ENCODE measurements around the gene CAPN8.
A peak's percentile ranks its signal among the peaks of the same experiment; 100 is the strongest.

The CAPN8 gene

DNA sequence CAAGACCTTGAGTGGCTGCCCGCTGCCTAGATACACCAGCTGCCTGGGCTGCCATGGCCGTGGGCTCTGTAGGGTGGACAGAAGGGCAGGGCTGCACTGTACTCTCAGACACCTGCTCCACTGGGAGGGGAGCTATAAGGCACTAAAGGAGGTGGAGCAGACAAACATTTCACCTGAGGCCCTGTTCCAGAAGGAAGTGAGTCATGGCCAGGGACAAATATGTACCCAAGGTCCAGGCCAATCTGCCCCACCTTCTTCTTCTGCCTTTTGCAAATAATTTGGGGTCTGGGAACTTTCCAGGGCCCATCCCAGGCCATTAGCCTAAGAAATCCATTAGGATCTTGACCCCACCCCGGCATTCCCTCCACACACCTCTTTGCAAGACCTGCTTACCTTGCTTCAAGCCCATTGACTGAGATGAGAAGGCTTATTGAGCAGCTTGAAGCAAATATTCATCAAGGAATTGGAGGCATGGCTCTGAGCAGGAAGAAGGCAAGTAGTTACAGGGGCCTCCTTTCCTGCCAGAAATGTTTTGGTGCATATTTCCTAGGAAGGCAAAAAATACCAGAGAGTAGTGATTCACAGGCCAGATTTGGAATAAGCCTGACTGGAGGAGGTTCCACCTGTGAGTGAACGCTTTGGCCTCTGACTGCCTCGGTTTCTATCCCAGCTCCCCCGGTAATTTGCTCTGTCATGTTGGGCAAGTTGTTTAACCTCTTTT is at the start of gene CAPN8:
TSS of gene CAPN8 (minus strand) at position 110 of the 721 bp plus-strand sequence. CDS start at position 55, 55 bp downstream.
- DNase-seq: no peak

DNA sequence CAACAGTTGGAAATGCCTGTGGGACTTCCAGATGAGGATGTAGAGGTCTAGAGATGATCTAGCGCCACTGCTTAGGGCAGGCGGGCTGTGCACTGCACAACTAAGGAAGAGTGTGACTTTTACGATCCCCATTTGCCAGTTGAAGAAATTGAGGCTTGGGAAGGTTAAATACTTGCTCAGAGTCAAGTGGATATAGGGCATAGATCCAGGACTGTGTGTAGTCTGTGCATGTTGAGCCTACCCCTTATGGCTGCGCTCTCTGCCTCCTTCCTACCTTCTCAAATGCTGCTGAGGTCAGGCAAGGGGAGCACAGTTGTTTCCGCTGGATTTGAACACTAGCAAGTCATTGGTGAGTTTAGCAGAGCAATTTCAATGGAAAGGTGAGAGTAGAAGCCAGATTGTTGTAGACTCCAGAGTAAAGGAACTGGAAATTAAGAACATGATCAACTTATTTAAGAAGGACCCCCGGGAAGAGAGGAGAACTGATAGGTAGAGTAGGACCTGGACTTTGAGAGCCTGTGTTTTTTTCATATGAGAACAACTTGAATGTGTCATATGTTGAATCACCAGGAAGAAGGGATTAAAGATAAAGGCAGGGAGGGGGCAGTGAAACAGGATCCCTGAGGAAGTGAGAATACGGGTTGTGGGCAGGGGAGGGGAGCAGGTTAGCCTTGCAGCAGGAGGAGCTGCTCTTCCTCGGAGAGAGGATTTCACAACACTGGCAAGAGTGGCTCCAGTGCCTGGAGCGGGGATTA is 49.5 kb upstream of the CAPN8 start:
- peak; percentile 37 to 84 for DNase-seq

DNA sequence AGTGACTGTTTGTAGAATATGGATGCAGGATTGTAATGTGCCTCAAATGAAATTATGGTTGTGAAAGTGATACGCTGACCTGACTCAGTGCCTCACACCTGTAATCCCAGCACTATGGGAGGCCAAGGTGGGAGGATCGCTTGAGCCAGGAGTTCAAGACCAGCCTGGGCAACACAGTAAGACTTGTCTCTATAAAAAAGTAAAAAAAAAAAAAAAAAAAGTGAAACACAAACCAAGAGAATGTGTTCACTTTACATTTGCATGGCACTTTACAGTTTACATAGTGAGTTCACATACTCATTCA is 48.9 kb upstream of the CAPN8 start:
- no peak for DNase-seq

DNA sequence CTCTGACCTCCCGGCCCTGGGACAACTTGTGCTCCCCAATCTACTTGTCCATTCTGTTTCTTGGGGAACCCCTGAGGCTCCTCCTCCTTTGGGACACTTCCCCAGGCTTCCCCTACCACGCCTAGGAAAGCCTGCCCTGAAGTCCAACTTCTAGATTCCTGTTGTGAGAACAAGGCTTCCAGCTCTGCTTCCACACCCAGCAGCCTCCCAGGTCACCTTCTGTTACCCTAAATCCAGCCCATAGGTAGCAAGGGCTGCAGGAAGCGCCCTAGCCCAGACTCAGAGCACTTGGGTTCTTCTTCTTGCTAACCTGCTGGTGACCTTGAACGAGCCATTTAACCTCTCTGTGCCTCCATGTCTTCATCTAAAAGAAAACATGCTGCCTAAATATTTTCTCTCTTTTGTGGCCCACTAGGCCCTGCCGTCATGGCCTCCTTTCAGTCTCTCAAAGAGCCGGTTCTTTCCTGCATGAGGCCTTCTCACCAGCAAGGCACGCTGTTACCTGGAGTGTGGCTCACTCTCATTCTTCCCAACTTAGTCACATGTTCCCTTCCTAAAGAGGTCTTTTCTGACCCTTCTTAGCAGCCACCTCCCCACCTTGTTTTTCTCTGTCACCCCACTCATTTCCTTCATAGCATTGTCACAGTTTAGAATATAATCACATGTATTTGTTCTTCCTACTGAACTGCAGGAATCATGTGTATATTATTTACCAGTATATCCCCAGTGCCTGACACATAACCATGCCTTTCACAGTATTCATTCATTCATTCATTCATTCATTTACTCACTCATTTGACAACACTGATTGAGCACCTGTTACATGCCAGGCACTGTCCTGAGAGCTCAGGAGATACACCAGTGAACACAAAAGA is 48.3 kb upstream of the CAPN8 start:
- DNase-seq: no peak

DNA sequence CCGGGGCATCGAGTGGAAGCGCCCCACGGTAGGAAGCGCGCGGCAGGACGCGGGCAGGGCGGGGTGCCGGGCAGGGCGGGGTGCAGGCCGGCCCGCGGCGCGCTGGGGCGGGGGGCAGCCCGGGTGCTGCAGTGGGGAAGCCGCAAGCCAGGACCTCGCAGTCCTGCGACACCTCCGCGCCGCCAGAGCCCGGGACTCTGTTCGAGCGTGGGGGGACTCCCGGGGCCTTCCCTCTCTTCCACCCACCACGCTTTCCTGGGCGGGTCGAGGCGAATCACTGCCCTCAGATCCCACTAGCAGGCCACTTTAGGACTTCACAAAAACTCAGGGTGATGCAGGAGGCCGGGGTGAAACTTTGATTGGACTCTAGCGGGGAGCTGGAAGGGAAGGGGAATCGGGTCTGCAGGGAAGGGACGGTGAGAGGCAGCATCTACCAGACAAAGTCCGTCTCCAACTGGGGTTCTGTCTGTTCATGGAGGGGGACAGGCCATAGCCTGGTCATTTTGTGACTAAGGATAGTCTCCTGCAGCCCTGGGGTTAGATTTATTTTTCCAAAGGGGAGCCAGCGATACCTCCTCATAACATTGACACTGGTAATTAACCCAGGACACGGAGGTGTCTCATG is 47.5 kb upstream of the CAPN8 start:
- DNase-seq: peak in 1 of 2 experiments; percentile 28

DNA sequence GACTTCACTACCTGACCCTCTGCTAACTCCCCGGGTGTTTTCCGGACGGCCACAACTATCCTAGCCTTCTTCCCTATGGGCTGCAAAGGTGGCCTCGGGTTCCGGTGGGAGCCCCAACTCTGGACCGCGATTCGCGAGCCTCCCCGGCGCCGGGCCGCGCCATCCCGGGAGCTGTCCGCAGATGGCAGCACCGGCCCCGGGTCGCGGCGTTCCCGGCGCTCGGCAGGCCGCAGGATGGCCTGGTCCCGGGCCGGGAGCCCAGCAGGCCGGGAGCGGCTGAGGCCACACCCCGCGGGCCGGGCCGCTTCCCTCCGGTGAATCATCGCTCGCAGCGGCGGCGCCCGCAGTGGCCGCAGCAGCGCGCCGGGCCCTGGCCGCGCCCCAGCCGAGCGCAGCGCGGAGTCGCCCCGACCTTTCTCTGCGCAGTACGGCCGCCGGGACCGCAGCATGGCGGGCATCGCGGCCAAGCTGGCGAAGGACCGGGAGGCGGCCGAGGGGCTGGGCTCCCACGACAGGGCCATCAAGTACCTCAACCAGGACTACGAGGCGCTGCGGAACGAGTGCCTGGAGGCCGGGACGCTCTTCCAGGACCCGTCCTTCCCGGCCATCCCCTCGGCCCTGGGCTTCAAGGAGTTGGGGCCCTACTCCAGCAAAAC is 46.8 kb upstream of the CAPN8 start, which contains the start of gene CAPN2:
TSS of gene CAPN2 (plus strand) at position 346 of the 656 bp plus-strand sequence. CDS start at position 448, 102 bp downstream.
- DNase-seq: peak; percentile 13 to 44

DNA sequence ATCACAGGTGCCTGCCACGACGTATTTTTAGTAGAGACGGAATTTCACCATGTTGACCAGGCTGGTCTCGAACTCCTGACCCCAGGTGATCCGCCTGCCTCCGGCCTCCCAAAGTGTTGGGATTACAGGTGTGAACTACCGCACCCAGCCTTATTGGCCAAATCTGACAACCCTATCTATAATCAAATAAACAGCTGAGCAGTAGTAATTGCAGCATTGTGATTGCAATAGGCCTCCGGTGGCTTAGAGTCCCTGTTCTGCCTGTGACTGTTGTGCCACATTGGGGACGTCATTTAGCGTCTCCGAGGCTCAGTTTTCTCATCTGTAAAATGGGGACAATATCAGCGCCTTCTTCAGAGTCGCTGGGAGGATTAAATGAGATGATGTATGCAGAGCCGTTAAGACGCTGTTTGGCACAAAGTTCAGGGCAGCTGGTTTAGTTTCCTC is 46.3 kb upstream of the CAPN8 start:
- DNase-seq: peak in 1 of 2 experiments; percentile 44

DNA sequence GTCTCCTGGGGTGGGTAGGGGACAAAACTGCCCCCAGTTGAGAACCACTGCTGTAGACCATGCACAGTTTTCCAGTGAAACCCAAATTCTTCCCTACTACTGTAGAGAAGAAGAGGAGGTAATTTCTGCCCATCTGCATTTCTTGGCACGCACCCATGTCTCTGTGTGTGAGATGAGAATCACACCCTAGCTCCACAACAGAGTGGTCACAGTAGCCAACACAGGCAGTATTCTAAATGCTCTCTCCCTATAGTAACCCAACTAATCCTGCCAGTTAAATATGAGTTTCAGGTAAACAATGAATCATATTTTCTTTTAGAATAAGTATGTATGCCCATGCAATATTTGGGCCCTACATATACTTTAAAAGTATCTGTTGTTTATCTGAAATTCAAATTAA is 45.7 kb upstream of the CAPN8 start:
- no peak for DNase-seq

DNA sequence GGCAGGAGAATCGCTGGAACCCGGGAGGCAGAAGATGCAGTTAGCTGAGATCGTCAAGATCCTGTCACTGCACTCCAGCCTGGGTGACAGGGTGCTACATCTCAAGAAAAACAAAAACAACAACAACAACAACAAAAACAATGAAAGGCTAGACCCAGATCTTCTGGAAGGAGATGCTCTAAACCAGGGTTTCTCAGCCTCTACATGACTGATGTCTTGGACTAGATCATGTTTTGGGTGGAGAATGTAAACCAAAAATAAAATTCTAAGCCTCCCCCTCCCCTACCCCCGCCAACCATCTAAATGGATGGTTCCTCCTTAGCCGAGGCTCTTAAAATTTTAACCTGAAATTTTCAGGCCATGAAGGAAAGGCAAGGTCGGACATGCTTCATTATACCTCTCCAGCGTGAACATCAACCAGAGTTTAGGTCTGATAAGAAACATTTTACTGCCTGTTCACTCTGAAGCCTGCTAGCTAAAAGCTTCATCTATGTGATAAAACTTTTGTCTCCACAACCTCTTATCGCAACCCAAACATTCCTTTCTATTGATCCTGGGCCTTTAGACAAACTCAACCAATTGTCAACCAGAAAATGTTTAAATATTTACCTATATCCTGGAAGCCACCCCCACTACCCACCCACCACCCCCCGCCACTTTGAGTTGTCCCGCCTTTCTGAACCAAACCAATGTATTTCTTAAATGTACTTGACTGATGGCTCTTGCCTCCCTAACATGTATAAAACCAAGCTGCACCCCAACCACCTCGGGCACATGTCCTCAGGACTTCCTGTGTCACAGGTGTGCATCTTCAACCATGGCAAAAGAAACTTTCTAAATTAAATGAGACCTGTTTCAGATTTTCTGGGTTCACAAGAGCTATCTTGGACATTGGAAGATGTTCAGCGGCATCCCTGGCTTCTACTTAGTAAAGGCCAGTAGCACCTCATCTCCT is 45.0 kb upstream of the CAPN8 start:
- DNase-seq: no peak

DNA sequence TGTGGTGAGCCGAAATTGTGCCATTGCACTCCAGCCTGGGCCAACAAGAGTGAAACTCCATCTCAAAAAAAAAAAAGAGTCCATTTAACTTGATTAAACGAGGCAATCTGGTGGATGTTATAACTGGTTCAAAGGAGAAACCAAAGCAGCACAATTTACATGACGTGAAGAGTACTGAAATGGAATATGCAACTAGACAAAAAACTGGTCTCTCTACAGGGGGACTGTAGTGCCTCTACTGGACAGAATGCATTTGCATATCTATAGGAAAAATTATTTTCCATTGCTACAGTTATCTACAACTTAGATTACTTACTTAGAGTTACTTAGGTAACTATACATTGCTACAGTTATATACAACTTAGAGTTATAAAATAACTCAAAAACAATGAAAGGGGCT is 44.1 kb upstream of the CAPN8 start:
- DNase-seq: no peak

DNA sequence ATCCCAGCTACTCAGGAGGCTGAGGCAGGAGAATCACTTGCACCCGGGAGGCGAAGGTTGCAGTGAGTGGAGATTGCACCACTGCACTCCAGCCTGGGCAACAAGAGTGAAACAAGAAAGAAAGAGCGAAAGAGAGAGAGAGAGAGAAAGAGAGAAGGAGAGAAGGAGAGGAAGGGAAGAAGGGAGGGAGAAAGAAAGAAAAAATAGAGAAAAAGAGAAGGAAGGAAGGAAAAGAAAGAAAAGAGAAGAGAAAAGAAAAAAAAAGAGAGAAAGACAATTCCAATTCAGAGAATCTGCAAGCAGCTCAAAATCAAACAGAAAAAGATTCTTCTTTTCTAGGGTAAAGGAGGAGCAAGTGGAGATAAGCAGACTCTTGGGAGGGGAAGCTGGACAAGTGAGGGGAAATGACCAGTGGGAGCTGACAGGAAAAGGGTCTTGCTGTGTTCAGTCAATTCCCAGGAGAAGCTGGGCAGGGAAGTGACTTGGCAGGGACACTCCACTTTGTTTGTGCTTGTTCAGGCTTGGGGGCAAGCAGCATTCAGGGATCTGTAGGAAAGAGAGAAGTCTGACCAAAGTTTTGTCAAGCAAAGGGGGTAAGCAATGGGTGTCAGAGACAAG is 43.3 kb upstream of the CAPN8 start:
- DNase-seq: no peak

DNA sequence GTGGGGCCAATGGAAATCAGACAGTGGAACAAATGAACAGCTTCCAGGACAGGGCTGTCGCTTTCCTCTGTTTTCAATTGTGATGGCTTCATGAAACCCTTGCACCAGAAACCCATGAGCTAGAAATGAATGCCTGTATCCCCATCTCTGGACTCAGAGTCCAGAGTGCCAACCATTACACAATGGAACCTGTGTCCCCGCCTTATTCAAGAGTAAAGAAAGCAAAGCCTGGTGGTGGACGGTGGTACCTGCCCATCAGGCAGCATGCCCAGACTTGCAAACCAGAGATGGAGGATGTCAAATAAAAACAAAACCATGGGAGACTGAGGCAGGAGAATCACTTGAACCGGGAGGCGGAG is 42.5 kb upstream of the CAPN8 start:
- no peak for DNase-seq

DNA sequence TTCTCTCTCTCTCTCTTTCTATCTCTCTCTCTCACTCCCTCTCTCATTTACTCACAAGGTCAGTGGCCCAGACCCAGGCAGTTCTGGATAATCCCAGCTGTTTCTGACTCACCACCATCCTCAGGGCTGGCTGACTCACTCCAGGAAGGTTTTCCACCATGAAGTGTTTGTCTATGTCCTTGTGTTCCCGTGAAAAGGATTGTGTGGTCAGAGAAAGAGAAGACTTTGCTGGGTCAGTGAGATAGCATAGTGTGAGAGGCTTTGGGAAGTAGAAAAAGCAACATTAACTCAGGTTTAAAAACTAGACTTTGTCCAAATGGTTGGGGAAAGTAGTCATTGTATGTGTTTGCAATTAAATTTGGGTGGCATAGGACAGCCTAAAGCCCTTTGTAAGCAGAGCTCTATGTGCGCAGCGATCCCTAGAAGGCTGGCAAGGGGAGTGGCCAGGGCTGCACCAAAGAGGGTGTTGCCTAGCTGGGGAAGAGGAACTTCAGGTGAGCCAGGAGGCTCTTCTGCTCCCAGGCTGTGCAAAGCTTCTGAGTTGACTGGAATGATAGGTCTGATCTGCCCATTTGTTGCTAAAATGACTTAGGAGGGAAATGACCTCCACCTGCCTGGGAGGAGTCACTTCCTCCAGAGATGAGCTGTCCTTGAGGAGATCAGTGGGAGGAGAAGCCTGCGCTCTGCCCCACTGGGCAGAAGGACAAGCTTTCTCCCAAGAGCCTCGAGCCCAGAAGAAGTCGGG is 41.9 kb upstream of the CAPN8 start:
- DNase-seq: no peak

DNA sequence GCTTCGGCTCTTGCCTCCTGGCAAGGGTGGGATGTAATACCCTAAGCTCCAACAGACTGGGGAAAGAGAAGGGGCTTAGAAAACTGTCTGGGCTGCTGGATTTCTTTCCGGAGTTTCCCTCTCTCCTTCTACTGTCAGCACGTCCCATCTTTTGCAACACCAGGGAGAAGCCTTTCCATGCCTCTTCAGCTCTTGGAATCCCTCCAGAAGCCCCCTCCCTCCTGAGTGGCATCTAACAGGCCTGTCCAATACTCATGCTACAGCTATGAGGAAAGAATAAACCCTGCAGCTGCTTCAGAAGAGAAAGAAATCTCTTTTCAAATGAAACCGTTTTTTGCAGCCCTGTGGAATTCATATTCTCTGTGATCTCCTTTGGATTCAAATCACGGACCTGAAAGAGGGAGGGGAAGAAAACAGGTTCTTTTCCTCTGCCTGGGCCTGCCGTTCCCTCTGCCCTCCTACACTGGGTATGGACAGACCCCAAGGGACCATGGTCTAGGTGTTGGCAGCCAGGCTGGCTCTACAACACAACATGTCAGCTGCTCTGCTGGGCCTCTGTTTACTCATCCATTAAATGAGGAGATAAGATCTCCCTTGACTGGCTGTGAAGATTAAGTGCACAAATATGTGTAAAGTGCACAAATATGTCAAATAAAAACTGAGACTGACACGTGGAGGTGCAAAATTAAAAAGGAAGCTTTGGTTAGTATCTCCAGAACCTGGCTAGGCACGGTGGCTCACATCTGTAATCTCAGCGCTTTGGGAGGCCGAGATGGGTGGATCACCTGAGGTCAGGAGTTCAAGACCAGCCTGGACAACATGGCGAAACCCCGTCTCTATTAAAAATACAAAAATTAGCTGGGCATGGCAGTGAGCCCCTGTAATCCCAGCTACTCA is 40.8 kb upstream of the CAPN8 start:
- DNase-seq: peak in 1 of 2 experiments; percentile 27

DNA sequence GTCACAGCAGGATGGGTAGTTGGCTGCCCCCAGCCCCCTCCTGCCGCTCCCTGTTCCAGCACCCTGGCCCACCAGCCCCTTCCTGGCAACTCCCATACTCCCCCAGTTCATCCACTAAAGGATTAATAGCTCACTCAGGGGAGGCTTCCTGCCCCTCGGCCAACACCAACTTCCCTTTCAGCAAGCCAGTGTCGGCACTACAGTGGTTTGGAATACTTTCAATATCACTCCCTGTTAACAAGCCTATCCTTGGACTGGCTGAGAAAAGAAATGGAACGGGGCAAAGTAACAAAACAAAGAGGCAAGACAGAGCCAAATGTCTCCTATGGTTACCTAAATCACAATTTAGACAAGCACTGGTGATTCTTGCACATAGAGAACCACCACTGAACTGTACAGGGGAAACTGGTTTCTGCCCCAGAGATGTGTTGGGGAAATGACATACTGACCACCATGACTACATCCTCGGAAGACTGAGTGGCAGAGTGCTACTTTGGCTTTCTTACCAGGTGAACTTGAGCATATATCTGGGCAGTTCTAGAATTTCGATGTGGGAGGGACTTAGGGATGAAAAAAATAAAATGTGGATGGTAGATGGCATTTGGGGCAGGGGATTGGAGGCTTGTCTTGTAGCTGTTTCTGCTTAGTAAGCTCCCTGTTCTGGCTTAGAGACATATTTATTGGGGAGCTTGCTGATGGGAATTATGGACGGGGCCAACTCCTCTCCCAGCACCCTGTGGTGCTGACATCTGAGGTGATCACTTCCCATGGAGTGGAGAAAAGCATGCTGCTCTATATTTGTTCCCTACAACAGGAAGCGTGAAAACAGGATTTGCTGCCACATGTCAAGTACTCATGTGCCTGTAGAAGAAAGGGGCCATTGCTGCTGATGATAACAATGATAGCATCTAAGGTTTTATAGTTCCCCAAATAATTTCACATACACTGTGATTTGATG is 39.7 kb upstream of the CAPN8 start:
- no peak for DNase-seq

DNA sequence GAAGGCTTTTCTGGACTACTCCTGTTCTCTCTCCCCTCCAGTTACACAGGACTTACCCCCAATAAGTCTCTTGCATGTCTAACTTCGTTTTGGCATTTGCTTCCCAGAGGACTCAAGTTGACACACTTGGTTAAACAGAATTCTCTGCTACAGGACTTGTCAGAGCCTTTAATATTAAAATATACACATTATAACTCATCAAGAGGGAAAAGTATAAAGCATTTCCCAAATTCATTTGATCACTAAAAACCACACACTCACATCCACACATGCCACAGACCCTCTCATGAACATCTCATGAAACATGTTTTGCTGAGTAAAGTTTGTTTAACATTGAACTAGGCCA is 38.1 kb upstream of the CAPN8 start:
- no peak for DNase-seq

DNA sequence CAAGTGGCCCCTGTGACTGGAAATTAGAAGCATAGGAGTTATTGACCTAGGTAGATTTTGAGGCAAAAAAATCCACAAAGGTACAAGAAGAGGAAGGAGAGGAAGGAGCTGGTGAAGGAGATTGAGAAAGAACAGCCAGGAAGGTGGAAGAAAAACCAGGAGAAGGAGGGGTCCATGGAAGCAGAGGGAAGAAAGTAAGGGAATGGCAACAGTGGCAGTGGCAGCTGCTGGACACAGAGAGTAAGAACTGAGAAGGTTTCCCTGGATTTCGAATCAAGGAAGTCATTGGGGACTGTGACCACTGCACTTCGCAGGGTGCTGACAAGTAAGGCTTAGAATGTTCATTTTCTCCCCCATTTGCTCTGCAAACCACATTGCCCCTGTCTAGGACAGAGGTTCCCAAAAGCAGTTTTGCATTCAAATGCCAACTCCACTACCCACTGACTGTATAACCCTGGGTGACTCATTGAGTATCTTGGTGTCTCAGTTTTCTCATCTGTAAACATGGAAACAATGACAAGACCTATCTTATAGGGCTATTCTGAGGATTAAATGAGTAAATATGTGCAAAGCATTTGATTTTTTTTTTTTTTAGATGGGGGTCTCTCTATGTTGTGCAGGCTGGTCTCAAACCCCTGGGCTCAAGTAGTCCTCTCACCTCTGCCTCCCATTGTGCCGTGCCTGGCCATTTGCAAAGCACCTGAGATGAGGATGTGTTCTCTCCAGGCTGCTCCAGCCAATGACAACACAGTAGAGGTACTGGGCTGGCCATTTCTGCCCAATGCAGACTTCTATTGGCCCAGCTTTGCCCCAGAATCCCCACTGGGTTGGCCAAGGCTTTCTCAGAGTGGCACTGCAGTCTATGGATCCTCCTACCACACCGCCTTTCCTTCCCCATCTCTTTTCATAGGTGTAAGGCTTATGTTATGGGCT is 37.5 kb upstream of the CAPN8 start:
- DNase-seq: no peak
